ENCODE results near the gene WDR49.

The WDR49 gene

GRCh38 chr3:167502401-167502800 is 151.3 kb downstream of the WDR49 start:
- DNase-seq (ENCODE audit: low read depth), result no peak
- H3K4me3 ChIP-seq (ENCODE audit: low read depth, low read length), result no peak overlapping the region

GRCh38 chr3:167501941-167502340 is 151.8 kb downstream of the WDR49 start:
- no peak for DNase-seq (ENCODE audit: low read depth)
- no peak overlapping the region for H3K4me3 ChIP-seq (ENCODE audit: low read depth, low read length)

- no peak overlapping the region for H3K4me3 ChIP-seq (ENCODE audit: low read depth, low read length)
- no peak for DNase-seq (ENCODE audit: low read depth)
Observed at GRCh38 chr3:167497903-167498302, 155.8 kb downstream of the WDR49 start.

GRCh38 chr3:167493244-167493643 is 160.5 kb downstream of the WDR49 start:
- no peak overlapping the region for H3K4me3 ChIP-seq (ENCODE audit: low read depth, low read length)
- DNase-seq (ENCODE audit: low read depth), result no peak

- no peak overlapping the region for H3K4me3 ChIP-seq (ENCODE audit: low read depth, low read length)
- DNase-seq (ENCODE audit: low read depth), result no peak
Observed at GRCh38 chr3:167491621-167492020, 162.1 kb downstream of the WDR49 start.

GRCh38 chr3:167489571-167489970 is 164.2 kb downstream of the WDR49 start:
- H3K4me3 ChIP-seq (ENCODE audit: low read depth, low read length), result no peak overlapping the region
- no peak for DNase-seq (ENCODE audit: low read depth)

- DNase-seq (ENCODE audit: low read depth), result no peak
- no peak overlapping the region for H3K4me3 ChIP-seq (ENCODE audit: low read depth, low read length)
Observed at GRCh38 chr3:167487556-167487955, 166.2 kb downstream of the WDR49 start.

GRCh38 chr3:167484551-167484950 is 169.2 kb downstream of the WDR49 start:
- no peak overlapping the region for H3K4me3 ChIP-seq (ENCODE audit: low read depth, low read length)
- no peak for DNase-seq (ENCODE audit: low read depth)

GRCh38 chr3:167483708-167484475 is 169.8 kb downstream of the WDR49 start:
- no peak overlapping the region for H3K4me3 ChIP-seq (ENCODE audit: low read depth, low read length)
- no peak for DNase-seq (ENCODE audit: low read depth)

- no peak overlapping the region for H3K4me3 ChIP-seq (ENCODE audit: low read depth, low read length)
- DNase-seq (ENCODE audit: low read depth), result no peak
Observed at GRCh38 chr3:167481164-167481563, 172.6 kb downstream of the WDR49 start.

- H3K4me3 ChIP-seq (ENCODE audit: low read depth, low read length), result no peak overlapping the region
Observed at GRCh38 chr3:167480748-167481147, 173.0 kb downstream of the WDR49 start.

GRCh38 chr3:167473863-167474262 is 179.9 kb downstream of the WDR49 start, which contains the start of gene SERPINI2:
Gene SERPINI2, minus strand, starts transcription at chr3:167474042. Its CDS starts 2,208 bp downstream, at chr3:167471834.
- H3K4me3 ChIP-seq (ENCODE audit: low read depth, low read length), result no peak within 1 kb of the TSS
- no peak for DNase-seq (ENCODE audit: low read depth)

More at GRCh38 chr3:167480748-167481147, 173.0 kb downstream of the WDR49 start:
- no peak for DNase-seq (ENCODE audit: low read depth)

- no peak for DNase-seq (ENCODE audit: low read depth)
- H3K4me3 ChIP-seq (ENCODE audit: low read depth, low read length), result no peak overlapping the region
Observed at GRCh38 chr3:167469381-167469780, 184.4 kb downstream of the WDR49 start.

GRCh38 chr3:167467848-167468611 is 185.7 kb downstream of the WDR49 start:
- DNase-seq (ENCODE audit: low read depth), result no peak

GRCh38 chr3:167466966-167467365 is 186.8 kb downstream of the WDR49 start:
- DNase-seq (ENCODE audit: low read depth), result no peak
- H3K4me3 ChIP-seq (ENCODE audit: low read depth, low read length), result no peak overlapping the region

More at GRCh38 chr3:167467848-167468611, 185.7 kb downstream of the WDR49 start:
- no peak overlapping the region for H3K4me3 ChIP-seq (ENCODE audit: low read depth, low read length)

- no peak for DNase-seq (ENCODE audit: low read depth)
Observed at GRCh38 chr3:167456157-167456799, 197.5 kb downstream of the WDR49 start.

GRCh38 chr3:167453815-167454214 is 199.9 kb downstream of the WDR49 start:
- DNase-seq (ENCODE audit: low read depth), result no peak
- H3K4me3 ChIP-seq (ENCODE audit: low read depth, low read length), result no peak overlapping the region

More at GRCh38 chr3:167456157-167456799, 197.5 kb downstream of the WDR49 start:
- no peak overlapping the region for H3K4me3 ChIP-seq (ENCODE audit: low read depth, low read length)

- DNase-seq (ENCODE audit: low read depth), result no peak
- no peak overlapping the region for H3K4me3 ChIP-seq (ENCODE audit: low read depth, low read length)
Observed at GRCh38 chr3:167451282-167451681, 202.5 kb downstream of the WDR49 start.

GRCh38 chr3:167450675-167451074 is 203.1 kb downstream of the WDR49 start:
- DNase-seq (ENCODE audit: low read depth), result no peak
- H3K4me3 ChIP-seq (ENCODE audit: low read depth, low read length), result no peak overlapping the region

- DNase-seq (ENCODE audit: low read depth), result no peak
- H3K4me3 ChIP-seq (ENCODE audit: low read depth, low read length), result no peak overlapping the region
Observed at GRCh38 chr3:167450195-167450594, 203.5 kb downstream of the WDR49 start.

All from skeletal muscle cell (primary cell).